ENCODE measurements around the gene NXPH2.

Gene NXPH2

DNA sequence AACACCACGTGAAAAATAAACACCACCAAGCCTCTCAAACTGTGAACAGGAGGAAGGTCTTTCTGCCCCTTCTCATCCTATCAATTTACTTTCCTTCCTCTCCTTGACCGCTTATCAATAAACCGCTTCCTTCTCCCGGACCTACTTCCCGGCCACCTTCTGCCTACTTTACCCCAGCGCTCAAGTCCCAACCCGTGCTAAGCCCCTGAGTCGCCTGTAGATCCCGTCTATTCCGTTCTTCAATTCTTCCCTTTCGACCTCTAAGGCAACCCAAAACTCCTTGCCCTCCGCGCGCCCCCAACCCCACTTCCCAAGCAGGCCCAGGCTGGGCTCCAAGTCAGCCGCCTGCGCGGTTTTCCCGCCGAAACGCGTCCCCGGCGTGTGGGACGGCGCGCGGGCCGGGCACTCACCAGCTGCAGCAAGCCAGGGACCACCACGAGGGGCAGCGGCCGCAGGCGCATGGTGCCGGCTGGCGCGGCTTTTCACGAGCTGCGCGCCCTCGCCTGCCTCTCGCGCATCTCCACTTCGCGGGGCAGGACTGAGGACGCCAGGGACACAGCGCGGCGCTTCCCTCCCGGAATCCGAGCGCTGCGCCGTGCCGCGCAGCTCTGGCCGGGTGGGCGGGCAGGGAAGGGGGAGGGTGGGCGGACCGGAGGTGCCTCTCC, at the start of gene NXPH2:
Gene NXPH2, minus strand, starts transcription at position 610 of the 665 bp plus-strand sequence. Its CDS starts 149 bp downstream, at position 461.
- DNase-seq, result no peak

DNA sequence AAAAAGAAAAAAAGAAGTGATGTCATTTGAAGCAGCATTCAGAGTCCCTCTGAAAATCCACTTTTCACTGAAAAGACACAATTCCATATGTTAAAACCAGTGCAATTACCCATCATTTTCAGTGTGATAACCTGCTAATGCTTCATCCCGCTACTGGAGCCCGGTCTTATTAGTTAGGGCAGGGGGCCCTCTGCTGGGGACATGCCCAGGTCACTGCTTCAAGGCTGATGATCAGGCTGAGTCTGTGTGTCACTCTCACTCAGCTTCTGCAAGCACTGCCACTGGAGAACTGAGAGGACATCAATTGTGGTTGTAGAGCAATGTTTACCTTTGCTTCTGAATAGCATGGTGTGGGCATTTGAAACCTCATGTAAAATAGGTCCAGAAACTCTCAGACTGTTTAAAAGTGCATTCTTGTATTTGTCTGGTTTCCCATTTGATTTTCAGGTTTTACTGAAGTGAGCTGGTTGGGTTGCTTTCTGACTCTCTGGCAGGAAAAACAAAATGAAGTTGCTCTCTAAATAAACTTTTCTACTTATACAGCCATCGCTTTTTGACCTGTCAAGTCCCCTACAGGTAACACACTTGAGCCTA, 49.2 kb upstream of the NXPH2 start:
- DNase-seq, result peak; percentile 49

DNA sequence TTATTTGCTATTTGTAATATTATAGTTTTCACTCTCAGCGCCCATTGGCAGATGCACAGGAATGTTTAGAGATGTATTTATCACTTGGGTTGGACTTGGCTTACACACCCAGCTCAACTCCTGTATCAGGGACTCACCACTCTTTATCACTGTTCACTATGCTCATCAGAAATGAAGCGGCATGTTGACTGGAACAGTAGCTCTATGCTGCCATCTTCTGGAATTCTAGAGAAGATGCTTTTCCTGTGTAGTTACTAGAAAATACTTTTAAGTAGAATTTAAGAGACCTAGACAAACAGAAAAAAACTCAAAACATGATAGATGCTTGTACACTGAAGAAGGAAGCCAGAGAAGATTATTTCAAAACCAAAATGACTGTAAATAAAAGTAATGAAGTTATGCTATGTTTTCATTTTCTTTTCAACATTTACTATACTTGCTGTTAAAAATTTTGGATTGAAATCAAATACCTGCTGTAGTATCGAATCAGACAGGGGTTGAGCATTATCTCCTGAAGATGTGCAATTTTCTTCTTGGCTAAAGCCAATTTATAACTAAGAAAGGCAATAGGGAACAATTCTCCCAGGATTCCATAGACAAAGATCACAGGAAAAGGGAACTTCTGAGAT, 47.4 kb upstream of the NXPH2 start:
- DNase-seq, result peak; percentile 52

DNA sequence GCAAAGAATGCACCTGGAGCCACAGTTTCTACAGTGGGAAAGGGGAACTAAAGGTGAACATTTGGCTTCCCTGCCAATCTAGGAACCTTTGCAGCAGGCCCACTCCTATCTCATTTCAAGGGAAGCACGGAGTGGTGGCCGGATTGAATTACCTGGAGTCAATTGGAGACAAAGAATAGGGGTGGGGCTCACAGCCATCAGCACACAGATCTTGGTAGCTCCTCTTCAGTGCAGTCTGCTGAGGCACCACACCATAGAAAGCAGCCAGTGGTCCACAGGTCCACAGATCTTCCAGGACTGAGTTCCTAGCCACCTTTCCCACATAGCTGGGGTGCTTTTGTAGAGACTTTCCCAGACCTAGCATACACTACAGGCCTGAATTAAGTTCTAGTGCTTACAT, 43.5 kb upstream of the NXPH2 start:
- DNase-seq, result peak; percentile 42

DNA sequence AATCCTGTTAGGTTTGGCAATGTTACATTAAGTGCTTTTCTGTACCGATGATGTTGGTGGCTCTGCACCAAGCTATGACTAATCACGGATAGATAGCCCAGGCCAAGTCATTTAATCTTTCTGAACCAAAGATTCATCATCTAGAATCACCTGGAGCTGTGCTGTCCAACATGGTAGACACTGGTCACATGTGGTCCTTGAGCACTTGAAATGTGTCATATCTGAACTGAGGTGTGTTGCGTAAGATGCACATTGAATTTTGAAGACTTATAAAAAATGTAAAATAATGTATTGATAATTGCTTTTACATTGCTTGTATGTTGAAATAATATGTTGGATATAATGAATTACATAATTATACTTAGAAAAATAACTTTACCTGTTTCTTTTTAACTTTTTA, 39.8 kb upstream of the NXPH2 start:
- no peak for DNase-seq

DNA sequence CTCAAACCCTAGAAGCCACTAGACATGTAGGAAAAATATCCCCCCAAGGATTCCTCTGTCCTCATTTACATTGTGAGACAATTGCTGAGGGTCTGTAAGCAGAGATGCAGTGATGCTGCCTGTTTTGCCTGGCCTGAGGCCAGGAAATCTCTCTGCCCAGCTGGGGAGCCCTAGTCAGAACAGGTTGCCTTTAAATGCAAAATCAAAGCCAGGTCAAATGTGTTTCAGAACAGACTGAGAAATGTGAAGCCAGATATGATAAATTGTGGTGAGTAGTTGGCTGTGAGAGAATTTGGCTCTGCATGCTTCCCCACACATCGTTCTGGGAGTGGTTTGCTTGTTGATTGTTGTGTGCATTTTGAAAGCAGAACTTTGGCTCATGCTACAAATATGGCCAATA, 38.4 kb upstream of the NXPH2 start:
- peak; percentile 26 for DNase-seq

DNA sequence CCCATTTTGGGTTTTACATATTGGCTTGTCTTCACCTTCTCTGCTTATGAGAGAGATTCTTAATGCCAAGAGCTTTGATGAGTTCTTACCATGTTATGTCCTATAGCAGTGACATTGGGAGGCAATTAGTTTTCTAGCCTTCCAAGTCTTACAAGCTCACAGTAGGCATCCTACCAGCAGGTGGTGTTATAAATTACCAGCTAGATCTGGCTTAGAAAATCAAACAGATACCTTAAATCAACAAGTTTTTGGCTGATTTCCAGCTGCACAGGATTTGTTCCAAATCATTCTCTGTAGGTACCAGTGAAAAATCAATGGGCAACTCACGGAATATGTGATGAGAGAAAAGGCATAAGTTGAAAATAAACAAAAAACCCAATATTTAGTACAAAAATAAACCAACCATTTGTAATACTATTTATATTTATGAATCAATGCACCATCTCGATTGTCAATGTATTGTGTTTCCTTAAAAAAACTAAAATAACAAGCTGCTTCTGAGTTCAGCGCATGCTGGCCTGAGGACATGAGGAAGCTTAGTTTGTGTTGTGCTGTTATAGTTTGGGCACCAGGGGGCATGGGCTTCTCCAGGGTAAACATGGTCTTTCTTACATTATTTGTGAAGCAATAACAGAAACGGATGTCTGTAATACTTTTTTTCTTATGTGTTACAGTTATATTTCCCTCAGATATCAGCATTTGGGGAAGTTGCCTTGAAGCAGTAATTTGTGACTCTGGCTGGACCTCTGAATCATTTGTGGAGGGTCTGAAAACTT, 34.1 kb upstream of the NXPH2 start:
- DNase-seq, result peak; percentile 93

DNA sequence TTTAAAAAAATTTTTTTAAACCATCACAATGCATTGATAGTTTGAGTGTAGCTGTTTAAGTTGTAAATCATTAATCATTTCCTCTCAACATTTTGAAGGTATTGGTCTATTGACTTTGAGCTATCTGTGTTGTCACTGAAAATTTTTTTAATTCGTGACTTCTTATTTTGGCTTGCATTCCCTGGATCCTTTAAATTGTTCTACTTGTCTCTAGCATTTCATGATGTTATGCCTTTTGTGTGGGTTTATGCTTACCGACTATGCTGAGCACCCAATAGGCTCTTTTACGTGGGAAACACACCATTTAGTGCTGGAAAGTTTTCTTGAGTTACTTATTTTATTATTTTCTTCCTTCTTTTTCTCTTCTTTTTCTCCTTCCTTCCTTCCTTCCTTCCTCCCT, 31.2 kb upstream of the NXPH2 start:
- no peak for DNase-seq

DNA sequence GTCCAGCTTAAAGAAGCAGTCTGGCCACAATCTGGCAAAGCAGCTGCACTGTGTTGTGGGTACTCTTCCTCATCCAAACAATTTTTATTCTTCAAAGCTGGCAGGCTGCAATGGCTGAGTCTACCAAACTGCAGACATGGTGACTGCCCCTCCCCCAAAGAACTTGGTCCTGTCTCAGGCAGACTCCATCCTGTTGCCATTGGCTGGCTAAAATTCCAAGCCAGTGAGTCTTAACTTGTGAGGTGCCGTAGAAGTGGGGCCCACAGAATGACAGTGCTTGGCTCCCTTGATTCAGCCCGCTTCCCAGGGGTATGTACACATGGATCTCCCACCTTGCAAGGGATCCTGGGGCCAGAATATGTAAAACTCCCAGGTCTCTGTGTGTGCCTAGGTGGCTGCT, 14.5 kb upstream of the NXPH2 start:
- no peak for DNase-seq

DNA sequence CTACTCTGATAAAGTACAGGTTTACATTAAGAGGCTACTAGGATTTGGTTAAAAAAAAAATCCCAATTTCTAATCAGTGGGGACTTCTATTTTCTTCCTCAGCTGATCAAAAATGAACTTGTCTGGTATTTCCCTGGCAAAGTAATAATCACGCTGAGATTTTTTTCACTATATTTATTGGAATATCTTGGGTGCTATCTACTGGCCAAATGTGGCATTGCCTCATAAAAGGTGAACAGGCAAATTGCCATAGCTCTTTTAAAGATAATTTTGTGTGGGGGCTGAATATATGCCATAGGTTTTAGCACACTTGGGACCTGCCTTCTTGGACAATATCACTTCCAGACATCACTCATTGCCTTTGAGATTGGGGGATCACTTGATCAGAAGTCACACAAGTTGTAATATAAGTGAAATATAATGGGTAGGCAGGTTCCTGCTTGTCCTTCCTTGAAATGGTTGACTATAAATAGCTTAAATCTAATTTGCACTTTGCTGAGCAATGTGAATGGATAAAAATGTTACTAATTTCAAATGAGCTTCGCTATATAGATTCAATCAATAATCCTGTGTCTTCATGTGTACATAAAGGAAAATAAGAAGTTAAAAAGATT, 7.0 kb upstream of the NXPH2 start:
- DNase-seq, result peak; percentile 31

DNA sequence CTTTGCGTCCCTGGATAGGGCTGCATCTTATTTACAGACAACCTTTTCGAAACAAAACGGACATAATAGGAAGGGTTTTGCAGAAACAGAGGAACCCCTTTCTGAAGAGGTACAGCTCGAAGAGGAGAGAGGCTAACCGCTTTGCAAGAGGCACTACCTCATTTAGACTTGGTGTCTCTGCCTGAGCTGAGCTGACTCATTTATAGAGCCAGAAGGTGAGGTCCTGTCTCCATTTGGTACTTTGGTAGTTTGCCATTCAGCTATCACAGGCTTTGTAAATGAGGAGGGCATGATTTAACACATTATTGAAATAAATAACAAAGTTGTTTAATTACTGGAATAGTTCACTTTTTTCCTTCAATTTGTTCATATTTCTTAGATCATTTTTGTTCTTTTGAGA, 2.2 kb upstream of the NXPH2 start:
- no peak for DNase-seq

DNA sequence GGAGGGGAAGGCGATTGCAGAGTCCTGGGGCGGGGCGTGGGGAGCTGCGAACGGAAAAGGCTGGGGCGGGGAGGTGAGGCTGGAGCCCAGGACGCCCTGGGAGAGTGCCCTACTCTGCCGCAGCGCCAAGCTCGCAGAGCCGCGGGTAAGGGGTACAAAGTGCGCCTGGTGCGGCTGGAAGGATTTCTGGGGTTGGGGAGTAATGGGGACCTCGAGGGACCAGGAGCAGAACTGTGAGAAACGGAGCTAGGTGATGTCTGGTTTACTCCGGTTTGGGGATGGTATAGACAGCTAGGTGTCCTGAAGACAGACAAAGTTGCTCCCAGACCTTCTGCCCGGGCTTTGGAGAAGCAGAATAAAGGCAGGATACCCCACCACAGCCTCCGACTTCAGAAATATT, 718 bp upstream of the NXPH2 start:
- no peak for DNase-seq

DNA sequence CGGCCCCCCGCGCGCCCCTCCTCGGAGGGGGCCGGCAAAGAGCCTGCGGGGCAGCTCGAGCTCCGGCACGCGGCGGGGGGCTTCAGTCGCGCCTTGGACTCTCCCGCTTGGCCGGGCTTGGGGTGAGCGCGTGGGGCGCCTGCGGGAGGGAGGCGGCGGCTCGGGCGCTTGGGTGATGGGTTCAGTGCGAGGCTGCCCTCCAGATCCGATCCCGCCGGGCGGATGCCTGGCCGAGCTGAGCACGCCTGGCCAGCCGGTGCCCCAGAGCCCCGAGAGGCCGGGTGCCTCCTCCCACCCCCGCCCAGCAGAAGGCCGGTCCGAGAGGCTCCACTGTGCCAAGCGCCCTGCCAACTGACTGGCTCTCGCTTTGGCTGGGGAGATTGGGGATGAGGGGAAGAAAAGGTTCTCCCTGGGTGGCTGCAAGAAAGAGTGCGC, 273 bp upstream of the NXPH2 start:
- DNase-seq, result no peak

DNA sequence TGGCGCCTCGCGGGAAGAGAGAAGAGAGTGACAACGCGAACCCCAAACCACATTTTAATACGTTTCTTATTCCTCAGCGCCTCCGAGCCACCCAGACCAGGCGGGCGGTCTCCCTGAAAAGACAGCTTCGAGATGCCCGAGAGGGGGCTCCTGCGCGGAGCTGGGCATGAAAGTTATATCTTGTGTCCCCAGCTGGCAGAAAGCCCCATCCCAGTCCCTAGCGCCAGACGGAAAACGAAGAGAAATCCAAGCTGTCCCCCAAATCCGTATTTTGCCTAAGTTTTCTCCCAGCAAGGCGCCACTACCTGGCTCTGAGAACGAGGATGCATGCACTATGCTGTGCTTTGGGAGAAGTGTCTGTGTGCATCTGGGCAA, 797 bp downstream of the NXPH2 start:
- DNase-seq, result no peak

DNA sequence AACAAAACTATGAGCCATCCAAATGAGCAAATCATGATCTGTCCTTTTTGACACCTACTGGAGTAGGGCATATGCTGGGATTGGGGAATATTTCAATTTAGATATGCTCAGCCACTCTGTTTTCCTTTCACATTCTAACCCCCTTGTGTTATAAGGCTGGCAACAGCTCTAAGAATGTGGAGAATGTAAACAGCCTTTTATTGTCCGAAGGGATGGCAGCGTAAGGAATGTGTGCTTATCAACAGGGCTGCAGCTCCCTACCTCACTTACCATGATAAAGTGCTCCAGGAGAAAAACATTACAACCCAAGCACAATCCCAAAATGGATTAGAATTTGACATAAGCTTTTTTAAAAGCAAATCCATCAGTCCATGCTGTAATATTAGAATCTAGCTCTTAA, 2.2 kb downstream of the NXPH2 start:
- DNase-seq, result no peak

DNA sequence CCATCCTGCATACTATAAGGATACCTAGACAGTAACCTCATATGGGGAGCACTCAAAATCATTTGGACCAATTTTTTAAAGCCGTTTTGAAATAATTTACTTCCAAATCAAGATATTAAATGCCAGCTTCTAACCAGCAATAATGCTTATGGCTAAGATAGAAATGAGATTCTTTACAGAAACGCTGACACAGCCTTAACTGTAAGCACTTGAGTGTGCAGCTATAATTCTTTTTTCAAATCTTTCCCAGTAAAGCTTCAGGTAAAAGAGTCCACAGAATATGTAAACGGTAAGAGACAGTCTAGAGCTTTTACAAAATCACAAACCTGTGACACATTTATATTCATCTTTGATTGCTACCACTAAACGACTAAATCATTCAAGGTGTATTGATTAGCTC, 4.5 kb downstream of the NXPH2 start:
- no peak for DNase-seq

DNA sequence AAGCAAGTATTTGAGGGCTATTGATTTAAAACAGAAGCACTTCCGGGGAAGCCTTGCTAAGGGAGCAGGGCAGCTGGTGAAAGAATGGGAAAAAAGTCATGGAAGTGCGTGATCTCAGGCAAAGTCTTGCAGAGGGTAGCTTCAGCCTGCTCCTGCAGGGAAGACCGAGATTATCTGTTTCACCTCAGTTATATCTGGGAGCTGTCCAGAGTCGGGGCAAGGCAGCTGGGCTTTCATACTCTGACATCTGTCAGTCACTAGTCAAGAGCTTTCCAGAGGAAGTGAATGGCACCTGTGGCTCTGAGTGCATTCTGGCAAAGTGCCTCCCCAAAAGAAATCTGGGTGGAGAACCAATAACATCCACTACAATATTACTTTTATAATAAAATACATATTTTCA, 8.7 kb downstream of the NXPH2 start:
- DNase-seq, result no peak

DNA sequence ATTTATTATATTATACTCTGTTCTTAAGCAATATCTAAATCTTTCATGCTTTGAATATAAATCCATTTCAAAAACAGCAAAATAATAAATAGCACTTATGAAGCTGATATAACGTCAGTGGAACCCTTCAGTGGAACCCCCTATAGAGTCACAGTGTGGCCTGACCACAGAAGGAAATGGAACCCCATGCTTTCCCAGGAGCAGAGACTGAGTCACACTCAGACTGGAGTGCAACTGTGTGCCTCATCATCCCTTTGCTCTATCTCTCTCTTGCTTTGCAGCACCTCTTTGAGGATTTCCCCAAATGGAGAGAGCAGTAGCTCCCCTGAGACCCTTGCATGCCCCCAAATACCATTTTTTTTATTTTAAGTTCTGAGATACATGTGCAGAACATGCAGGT, 13.1 kb downstream of the NXPH2 start:
- no peak for DNase-seq

DNA sequence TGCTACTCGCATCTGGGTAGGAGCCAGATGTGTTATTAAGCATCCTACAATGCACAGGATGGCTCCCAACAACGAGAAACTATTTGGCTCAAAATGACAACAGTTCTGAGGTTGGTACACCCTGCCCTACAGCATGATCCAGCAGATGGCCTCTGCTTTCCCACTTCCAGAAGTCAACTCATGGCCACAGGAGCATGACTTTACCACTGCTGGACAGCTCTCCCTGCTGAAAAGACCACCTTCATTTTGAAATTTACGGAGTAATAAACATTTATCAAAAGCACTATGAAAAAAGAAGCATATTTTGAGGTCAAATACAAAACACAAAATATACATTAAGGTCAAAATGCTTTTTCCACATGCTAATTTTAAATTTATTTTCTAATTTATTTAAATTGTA, 13.7 kb downstream of the NXPH2 start:
- DNase-seq, result no peak

DNA sequence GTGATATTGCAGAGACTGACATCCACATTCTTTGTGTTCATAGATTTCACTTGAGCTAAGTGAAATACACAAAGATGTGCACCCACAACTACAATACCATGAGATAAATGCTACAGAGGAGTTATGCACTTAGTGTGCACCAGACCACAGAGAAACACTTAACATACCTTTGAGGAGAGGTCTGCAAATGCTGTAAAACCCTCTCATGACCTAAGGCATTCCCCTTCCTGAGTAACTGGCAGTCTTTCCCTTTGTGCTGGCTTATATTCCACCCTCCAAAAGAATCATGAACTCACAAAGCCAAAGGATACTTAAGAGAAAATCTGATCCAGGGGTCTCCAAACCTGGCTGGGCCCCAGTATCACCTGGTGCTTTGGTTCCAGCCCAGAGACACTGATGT, 16.2 kb downstream of the NXPH2 start:
- no peak for DNase-seq

DNA sequence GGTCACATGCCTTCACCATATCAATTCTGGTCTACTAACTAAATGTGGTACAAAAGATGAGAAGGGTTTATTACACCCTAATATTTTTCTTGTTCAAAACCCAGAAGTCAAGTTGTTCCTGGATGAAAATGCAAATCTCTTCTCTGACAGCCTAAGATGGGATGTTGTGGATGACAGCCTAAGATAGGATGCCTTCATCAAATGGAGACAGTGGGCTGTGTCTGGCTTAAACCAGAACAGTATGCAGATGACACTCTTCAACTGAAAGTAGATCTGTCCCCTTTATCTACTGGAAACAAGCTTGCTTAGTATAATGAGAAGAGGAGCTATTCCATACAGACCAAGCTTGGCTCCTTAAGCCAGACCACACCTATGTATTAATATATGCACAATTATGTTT, 17.7 kb downstream of the NXPH2 start:
- no peak for DNase-seq

DNA sequence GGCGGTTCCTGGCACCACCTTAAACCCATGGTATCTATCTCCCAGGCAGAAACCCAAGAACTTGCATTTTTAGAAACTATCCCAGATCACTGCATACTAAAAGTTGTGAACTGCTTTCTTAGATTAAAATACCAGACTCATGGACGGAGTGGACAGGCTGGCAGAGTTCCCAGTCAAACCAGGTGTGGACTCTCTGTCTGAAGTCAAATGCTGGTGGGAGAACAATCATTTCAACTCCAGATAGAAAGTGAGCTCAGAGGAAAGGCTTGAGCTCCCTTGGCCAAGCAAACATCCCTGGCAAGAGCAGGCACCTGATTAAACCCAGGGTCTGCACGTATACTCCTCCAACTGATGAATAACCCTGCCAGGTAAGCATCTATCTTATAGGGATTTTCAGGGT, 19.5 kb downstream of the NXPH2 start:
- peak; percentile 36 for DNase-seq

DNA sequence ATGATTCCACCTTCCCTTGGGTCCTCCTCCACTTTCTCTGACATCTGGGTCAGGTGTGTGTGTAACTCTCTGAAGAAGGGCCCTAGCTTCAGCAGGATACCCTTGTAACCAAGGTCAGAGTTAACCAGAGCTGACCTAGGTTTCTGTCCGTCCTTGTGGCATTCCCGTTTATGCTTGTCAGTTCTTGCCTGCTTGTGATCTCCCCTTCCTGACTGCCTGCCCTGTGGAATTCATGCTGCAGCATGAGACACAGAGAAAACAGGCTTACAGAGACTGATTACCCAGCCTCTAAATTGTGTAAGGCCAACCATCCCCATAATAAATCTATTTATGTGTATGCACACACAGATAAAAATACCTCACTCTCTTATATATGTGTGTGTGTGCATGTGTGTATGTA, 22.8 kb downstream of the NXPH2 start:
- DNase-seq, result no peak

Data from COR-L47 (cell line).